ENCODE measurements around the gene GTPBP2.

DNA sequence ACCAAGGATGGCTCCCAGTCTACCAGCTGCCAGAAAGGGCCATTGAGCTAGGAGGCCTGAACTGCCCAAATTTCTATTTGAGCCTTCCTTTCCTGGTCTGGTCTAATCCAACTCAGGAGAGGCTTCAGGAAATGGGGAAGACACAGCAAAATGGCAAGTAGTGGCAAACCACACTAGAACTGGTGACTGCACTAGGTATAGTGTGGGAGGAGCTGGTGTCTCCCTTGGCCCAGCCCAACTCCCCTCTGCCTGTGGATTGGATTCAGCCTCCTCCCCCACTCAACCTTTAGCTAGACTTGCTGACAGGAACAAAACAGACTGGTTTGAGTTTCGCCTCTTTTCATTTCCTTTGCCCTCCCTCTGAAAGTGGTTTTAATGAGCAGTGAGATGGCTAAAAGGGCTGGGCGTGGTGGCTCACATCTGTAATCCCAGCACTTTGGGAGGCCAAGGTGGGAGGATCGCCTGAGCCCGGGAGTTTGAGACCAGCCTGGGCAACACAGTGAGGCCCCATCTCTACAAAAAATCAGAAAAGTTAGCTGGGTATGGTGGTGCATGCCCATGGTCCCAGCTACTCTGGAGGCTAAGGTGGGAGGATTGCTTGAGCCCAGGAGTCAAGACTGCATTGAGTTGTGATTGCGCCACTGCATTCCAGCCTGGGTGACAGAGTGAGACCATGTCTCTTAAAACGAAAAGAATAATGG is 41.0 kb upstream of the GTPBP2 start:
- TF ChIP-seq CTCF (IDR thresholded peaks at IDR 0.05; ENCODE audit: low read length) (no peak), EZH2 (IDR thresholded peaks at IDR 0.05; ENCODE audit: borderline replicate concordance, low read length) (no peak)

All from OCI-LY1 (cell line).